HG02938 (cell line): Measurements from ENCODE around the gene RHCG.

Experiments used
- ATAC-seq: cut with Tn5 transposase; IDR thresholded peaks from one replicate; pipeline ENCODE4 v1.9.1; 2021; ENCODE audit warnings: mild to moderate bottlenecking, moderate library complexity; ENCODE audit not compliant: unreplicated experiment

The RHCG gene

GRCh38 chr15:89504166-89504565 is 7.8 kb upstream of the RHCG start:
- no peak for ATAC-seq

GRCh38 chr15:89502867-89503595 is 6.6 kb upstream of the RHCG start:
- no peak for ATAC-seq

- no peak for ATAC-seq
These were observed 5.3 kb upstream of the RHCG start for GRCh38 chr15:89501646-89502045.

GRCh38 chr15:89500397-89501270 is 4.3 kb upstream of the RHCG start:
- ATAC-seq: no peak

- ATAC-seq: no peak
These were observed 2.8 kb upstream of the RHCG start for GRCh38 chr15:89499156-89499555.

GRCh38 chr15:89498574-89498906 is 2.2 kb upstream of the RHCG start:
- no peak for ATAC-seq

GRCh38 chr15:89497231-89497630 is 848 bp upstream of the RHCG start:
- no peak for ATAC-seq

GRCh38 chr15:89495638-89496145 is 691 bp downstream of the RHCG start:
- ATAC-seq: no peak

- ATAC-seq: no peak
These were observed 1.3 kb downstream of the RHCG start for GRCh38 chr15:89494941-89495637.

- ATAC-seq: no peak
These were observed 2.4 kb downstream of the RHCG start for GRCh38 chr15:89494031-89494430.

- no peak for ATAC-seq
These were observed 3.3 kb downstream of the RHCG start for GRCh38 chr15:89492934-89493631.

GRCh38 chr15:89492111-89492641 is 4.2 kb downstream of the RHCG start:
- ATAC-seq: no peak

- ATAC-seq: no peak
These were observed 5.5 kb downstream of the RHCG start for GRCh38 chr15:89490814-89491315.

GRCh38 chr15:89490081-89490813 is 6.1 kb downstream of the RHCG start:
- ATAC-seq: no peak

- ATAC-seq: no peak
These were observed 7.0 kb downstream of the RHCG start for GRCh38 chr15:89489376-89489775.

- ATAC-seq: no peak
These were observed 8.6 kb downstream of the RHCG start for GRCh38 chr15:89487791-89488190.

GRCh38 chr15:89486726-89487050 is 9.7 kb downstream of the RHCG start:
- ATAC-seq: no peak

GRCh38 chr15:89483079-89483478 is 13.3 kb downstream of the RHCG start:
- no peak for ATAC-seq

- no peak for ATAC-seq
These were observed 14.2 kb downstream of the RHCG start for GRCh38 chr15:89482139-89482538.

- ATAC-seq: no peak
These were observed 15.9 kb downstream of the RHCG start for GRCh38 chr15:89480505-89480904.
